ENCODE data around the gene MTA3.
A peak's percentile ranks its signal among the peaks of the same experiment; 100 is the strongest.
"Not testable (repeated sequence)": the region's sequence is repeated elsewhere in the genome, so short reads cannot be mapped to it uniquely, and the experiment has no call there.

MTA3 gene

GRCh38 chr2:42568401-42569115 lies at the start of gene MTA3:
Gene MTA3 (plus strand): TSS chr2:42568632. CDS start chr2:42568746, 114 bp downstream.
- DNase-seq: peak; percentile 55 to 59

DNA sequence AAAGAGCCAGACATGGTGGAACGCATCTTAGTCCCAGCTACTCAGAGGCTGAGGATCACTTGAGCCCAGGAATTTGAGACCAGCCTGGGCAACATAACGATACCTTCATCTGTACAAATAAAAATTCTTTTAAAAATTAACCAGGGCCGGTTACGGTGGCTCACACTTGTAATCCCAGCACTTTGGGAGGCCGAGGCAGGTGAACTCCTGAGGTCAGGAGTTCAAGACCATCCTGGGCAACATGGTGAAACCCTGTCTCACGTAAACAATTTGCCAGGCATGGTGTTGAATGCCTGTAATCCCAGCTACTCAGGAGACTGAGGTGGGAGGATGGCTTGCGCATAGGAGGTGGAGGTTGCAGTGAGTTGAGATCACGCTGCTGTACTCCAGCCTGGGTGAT lies 48.8 kb upstream of the MTA3 start:
- DNase-seq: no peak

GRCh38 chr2:42522035-42522434 lies 46.4 kb upstream of the MTA3 start:
- no peak for DNase-seq

GRCh38 chr2:42523341-42523740 lies 45.1 kb upstream of the MTA3 start:
- no peak for DNase-seq

GRCh38 chr2:42532397-42532796 lies 36.0 kb upstream of the MTA3 start:
- no peak for DNase-seq

GRCh38 chr2:42537493-42537892 lies 30.9 kb upstream of the MTA3 start:
- DNase-seq: no peak

DNA sequence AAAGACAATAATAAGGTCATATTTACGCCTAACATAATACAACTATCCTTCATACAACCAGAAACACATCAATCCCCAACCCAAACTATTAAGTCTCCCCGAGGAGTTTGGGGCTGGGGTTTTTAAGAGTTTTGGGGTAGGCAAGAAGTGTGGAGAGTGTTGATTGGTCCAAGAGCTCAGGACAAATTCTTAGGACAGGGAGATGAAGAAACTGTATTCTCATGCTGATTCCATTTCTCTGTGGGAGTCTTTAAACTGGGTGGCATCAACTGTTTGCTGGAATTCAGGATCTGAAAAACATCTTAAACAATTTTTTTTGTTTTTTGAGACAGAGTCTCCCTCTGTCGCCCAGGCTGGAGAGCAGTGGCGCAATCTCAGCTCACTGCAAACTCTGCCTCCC lies 25.6 kb upstream of the MTA3 start:
- DNase-seq: no peak

DNA sequence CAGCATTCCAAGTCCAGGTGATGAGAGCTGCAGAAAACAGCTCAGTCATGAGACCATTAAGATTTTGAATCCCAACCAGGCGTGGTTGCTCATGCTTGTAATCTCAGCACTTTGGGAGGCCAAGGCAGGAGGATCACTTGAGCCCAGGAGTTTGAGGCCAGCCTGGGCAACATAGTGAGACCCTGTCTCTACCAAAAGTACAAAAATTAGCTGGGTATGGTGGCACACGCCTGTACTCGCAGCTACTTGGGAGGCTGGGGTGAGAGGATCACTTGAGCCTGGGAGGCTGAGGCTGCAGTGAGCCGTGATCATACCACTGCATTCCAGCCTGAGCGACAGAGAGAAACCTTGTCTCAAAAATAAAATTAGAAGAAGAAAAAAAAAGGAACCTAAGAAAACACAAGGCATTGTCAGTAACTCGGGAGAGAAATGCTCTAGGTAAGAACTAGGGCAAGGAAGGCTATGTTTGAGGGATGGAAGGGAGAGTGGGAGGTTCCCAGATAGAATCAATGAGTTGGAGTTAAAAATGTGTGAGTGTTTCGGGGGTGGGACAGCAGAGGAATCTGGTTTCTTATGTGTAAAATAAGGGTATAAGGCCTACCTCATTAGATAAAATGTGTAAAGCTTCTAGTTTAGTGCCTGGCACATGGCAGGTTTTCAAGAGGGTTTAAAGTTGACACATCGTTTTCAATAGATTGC lies 23.3 kb upstream of the MTA3 start:
- DNase-seq: no peak

DNA sequence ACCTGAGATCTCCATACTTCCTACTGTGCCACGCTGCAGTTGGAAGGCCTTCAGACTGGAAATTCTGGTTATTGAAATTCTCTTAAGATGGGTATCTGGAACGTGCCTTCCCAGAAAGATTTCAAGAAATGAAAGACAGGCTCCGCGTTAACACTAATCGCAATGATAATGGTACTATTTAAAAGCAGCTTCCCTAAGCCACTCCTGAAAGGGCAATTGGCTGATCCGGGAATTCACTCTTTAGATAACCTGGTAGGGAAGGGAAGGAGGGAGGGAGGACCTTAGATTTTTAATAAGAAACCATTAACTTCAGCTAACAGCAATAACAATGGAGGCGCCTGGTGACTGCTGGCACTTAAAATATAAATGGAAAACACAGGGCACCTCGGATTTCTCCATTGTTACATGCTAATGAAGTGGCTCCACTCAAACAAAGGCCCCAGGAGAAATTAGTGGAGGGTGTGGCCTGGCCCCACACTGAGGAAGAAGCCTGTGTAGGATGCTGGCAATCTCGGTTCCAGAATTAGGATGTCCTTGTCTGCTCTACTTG lies 22.5 kb upstream of the MTA3 start:
- no peak for DNase-seq

- no peak for DNase-seq
Measured at GRCh38 chr2:42547014-42547413, 21.4 kb upstream of the MTA3 start.

DNA sequence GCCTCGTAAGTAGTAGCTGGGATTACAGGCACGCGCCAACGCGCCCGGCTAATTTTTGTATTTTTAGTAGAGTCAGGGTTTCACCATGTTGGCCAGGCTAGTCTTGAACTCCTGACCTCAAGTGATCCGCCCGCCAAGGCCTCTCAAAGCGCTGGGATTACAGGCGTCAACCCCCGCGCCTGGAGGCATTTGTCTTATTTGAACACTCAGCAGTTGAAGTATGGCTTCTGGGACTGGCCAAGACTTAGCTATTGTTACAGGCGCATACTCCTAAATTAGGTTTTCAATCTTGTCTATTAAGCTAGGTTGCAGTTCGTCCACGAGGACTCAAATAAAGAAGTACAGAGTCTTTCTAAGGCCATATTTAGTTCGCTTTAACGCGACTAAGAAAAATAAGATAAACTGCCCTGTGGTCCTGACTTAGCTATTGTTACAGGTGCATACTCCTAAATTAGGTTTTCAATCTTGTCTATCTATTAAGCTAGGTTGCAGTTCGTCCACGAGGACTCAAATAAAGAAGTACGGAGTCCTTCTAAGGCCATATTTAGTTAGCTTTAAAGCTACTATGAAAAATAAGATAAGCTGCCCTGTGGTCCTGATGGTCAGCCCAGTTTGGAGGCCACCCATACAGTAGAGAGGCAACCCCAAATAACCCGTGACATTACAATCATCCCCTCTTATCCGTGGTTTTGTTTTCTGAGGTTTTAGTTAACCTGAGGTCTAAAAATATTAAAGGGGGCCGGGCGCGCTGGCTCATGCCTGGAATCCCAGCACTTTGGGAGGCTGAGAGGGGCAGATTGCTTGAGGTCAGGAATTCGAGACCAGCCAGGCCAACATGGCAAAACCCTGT lies 20.8 kb upstream of the MTA3 start:
- no peak for DNase-seq

GRCh38 chr2:42550870-42551269 lies 17.6 kb upstream of the MTA3 start:
- DNase-seq: no peak

DNA sequence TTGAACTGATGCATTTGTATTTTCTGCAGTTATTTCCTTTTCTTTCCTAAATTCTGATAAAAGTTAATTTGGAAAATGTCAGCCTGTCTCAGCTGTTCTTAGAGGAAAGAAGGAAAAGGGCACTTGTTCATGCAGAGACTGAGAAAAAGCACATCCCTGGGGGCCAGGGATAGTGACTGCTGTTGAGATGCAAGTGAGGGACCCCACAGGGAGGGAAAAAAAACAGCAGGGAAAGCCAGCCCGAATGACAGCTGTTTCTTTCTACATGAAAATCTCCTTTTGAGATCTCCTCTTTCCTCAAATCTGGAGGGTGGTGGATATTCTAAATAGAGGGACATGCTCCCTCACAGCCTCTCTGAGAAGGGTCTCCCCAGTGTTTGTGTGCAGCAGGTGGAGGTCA lies 14.0 kb upstream of the MTA3 start:
- no peak for DNase-seq

DNA sequence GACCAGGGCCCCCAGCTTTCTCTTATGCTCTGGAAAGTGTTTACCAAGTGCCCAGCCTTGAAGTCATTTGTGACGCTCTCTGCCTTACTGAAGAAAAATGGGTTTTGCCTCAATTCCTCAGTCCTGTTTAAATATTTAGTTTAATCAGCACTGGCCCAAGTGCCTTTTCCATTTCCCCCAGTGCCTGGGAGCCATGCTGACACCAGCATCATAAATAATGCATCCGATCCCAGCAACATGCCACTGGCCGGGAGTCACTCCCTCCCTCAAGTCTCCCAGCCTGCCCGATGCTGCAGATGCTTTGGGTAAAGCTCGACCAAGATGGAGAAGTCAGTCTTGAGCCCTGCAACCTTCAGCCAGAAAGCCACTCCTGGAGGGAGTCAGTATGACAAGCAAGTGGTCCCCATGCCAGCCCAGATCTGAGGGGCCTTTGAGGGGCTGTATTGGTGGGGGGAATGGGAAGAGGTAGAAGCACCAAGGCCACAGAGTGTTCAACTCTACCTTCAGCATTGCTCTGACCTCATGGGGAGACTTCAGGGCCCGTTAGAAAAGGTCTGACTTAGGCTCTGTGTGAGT lies 12.0 kb upstream of the MTA3 start:
- no peak for DNase-seq

DNA sequence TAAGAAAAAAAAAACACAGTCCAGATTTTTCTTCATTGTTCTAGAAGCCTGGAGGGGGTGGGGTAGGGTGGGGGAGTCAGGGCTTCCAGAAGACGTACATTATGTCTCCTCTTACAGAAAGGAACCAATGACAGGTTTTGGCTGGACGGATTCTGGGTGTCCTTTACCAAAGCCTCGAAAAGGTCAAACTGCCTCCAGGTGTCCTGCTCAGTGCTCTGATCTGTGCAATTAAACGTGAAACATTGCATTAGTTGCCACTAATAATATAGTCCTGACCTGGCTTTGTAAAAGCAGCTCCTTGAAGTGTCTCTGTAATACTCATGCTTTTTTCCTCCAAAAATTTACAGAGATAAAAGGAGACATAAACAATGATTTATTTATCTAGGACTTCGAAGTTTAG lies 11.1 kb upstream of the MTA3 start:
- DNase-seq: no peak

- no peak for DNase-seq
Measured at GRCh38 chr2:42558827-42559226, 9.6 kb upstream of the MTA3 start.

- not testable (repeated sequence) for DNase-seq
Measured at GRCh38 chr2:42560133-42560532, 8.3 kb upstream of the MTA3 start.

DNA sequence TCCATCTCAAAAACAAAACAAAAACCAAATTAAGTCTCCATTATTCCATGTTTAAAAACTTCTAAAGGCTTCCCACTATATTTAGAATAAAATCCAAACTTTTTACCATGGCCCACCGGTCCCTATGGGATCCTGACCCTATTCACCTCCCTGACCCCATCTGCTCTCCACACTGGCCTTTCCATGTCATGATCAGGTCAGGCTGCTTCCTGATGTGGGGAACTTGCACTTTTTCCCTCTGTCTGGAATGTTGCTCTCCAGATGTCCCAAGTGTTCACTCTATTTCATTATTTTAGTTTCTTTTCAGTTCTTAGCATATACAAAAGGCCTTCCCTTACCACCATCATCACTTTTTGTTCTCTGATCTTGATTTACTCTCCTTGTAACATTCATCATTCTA lies 7.5 kb upstream of the MTA3 start:
- no peak for DNase-seq

- DNase-seq: no peak
Measured at GRCh38 chr2:42562474-42563144, 5.8 kb upstream of the MTA3 start.

GRCh38 chr2:42566025-42566424 lies 2.4 kb upstream of the MTA3 start:
- no peak for DNase-seq

DNA sequence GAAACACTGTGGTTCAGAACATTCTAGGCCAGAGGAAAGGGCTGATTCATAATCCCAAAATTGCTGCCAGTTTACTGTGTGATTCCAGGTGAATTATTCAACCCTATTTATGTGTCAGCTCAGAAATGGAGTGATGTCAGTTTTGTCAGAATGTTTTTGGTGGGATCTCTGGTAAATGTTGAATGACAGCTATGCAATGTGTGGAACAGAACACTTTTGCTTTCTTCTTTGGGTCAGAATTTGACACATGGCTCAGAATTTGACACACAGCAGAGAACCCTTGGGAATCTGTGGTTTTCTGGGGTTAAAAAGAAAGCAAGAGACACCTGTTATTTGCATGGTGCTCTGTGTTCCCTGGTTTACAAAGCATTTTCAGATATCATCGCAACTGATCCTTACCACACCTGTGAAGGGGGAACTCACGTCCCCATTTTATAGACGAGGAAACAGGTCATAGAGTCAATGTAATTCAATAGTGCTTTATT lies 1.6 kb upstream of the MTA3 start:
- no peak for DNase-seq

GRCh38 chr2:42567364-42567763 lies 1.1 kb upstream of the MTA3 start:
- no peak for DNase-seq
